HEK293T (cell line): ENCODE measurements around the gene SCAND1.
"Not testable (repeated sequence)": the region's sequence is repeated elsewhere in the genome, so short reads cannot be mapped to it uniquely, and the experiment has no call there.

Experiments used
- CTCF ChIA-PET: fragments of 350-600 bp; formaldehyde crosslinking; extraction: SDS; loops from one replicate; lab custom pipeline; 2021; ENCODE audit warnings: antibody characterized with exemption, inconsistent platforms; lab: Yijun Ruan, JAX
- POLR2A ChIA-PET: fragments of 350-600 bp; formaldehyde crosslinking; extraction: SDS; loops from one replicate; lab custom pipeline; 2020; ENCODE audit warnings: antibody characterized with exemption, inconsistent platforms; lab: Yijun Ruan, JAX
- DNase-seq: peaks from one replicate; pipeline ENCODE4 v3.0.0; 2012; ENCODE audit warnings: mixed read lengths; ENCODE audit errors: extremely low spot score
- ARNT ChIP-seq: fragments of 450-650 bp; IDR thresholded peaks from 2 replicates; pipeline ENCODE4 v1.6.1; 2017; ENCODE audit warnings: mild to moderate bottlenecking
- BHLHE40 ChIP-seq: fragments of 450-650 bp; IDR thresholded peaks from 2 replicates; pipeline ENCODE4 v1.6.1; 2016; ENCODE audit warnings: mild to moderate bottlenecking, moderate library complexity, borderline replicate concordance
- CTBP1 ChIP-seq: fragments of 450-650 bp; IDR thresholded peaks from 2 replicates; pipeline ENCODE4 v1.6.1; 2016; ENCODE audit warnings: borderline replicate concordance
- ELF4 ChIP-seq: fragments of 450-650 bp; IDR thresholded peaks from 2 replicates; pipeline ENCODE4 v1.6.1; 2017; ENCODE audit warnings: antibody characterized with exemption
- FOXA1 ChIP-seq: fragments of 450-650 bp; IDR thresholded peaks from 2 replicates; pipeline ENCODE4 v1.6.1; 2016; ENCODE audit warnings: mild to moderate bottlenecking
- FOXK2 ChIP-seq: fragments of 450-650 bp; IDR thresholded peaks from 2 replicates; pipeline ENCODE4 v1.6.1; 2016; ENCODE audit warnings: mild to moderate bottlenecking
- FOXM1 ChIP-seq: fragments of 450-650 bp; IDR thresholded peaks from 2 replicates; pipeline ENCODE4 v1.6.1; 2017; ENCODE audit warnings: mild to moderate bottlenecking, borderline replicate concordance
- HDGF ChIP-seq: fragments of 450-650 bp; IDR thresholded peaks from 2 replicates; pipeline ENCODE4 v1.6.1; 2017; ENCODE audit warnings: antibody characterized with exemption, borderline replicate concordance
- L3MBTL2 ChIP-seq: fragments of 450-650 bp; conservative IDR thresholded peaks from 2 replicates; pipeline ENCODE4 v1.6.1; 2016; ENCODE audit warnings: mild to moderate bottlenecking
- LEF1 ChIP-seq: fragments of 450-650 bp; IDR thresholded peaks from 2 replicates; pipeline ENCODE4 v1.6.1; 2017; ENCODE audit warnings: mild to moderate bottlenecking, borderline replicate concordance
- NFRKB ChIP-seq: fragments of 450-650 bp; IDR thresholded peaks from 2 replicates; pipeline ENCODE4 v1.6.1; 2016; ENCODE audit warnings: mild to moderate bottlenecking, moderate library complexity
- PKNOX1 ChIP-seq: fragments of 450-650 bp; IDR thresholded peaks from 2 replicates; pipeline ENCODE4 v1.6.1; 2016
- SP1 ChIP-seq: fragments of 450-650 bp; IDR thresholded peaks from 2 replicates; pipeline ENCODE4 v1.6.1; 2017
- SUZ12 ChIP-seq: fragments of 450-650 bp; IDR thresholded peaks from 2 replicates; pipeline ENCODE4 v1.6.1; 2016; ENCODE audit warnings: mild to moderate bottlenecking
- TARDBP ChIP-seq: fragments of 450-650 bp; IDR thresholded peaks from 2 replicates; pipeline ENCODE4 v1.6.1; 2016
- ZNF384 ChIP-seq: fragments of 450-650 bp; IDR thresholded peaks from 2 replicates; pipeline ENCODE4 v1.6.1; 2016

The SCAND1 gene

GRCh38 chr20:35954200-35954906 lies at the start of gene SCAND1:
Gene SCAND1, minus strand, starts transcription at chr20:35954502. Its CDS starts 218 bp downstream, at chr20:35954284.
- ChIA-PET CTCF (interaction anchor here (0.6 to 2.3 kb wide), 22 partner anchors 10 to 335 kb away, joined by 3 to 18 read pairs (median 4); partner anchors contain the start of genes CNBD2 and PHF20), POLR2A (interaction anchor here (0.6 to 2.6 kb wide), 42 partner anchors 8 to 1245 kb away, joined by 3 to 16 read pairs (median 4); partner anchors contain the start of genes AAR2, RBM39 and SPAG4)
- DNase-seq, result peak; percentile 95
- TF ChIP-seq PKNOX1 (peak; percentile 47; the same call in 1 of the 2 replicates), L3MBTL2 (peak; percentile 71), CTBP1 (peak; percentile 86), SUZ12 (no peak), FOXA1 (no peak), ELF4 (peak; percentile 81)

GRCh38 chr20:36004045-36004444 lies 49.7 kb upstream of the SCAND1 start:
- no peak for DNase-seq
- no peak for TF ChIP-seq FOXK2
- TF ChIP-seq SP1, result no peak
- TF ChIP-seq SUZ12, result no peak
- TF ChIP-seq FOXM1, result no peak
- TF ChIP-seq ZNF384, result no peak
- no peak for TF ChIP-seq L3MBTL2
- no peak for TF ChIP-seq BHLHE40
- TF ChIP-seq LEF1, result no peak
- no peak for TF ChIP-seq NFRKB
- TF ChIP-seq FOXA1, result no peak
- no peak for TF ChIP-seq CTBP1
- TF ChIP-seq HDGF, result no peak
- TF ChIP-seq TARDBP, result no peak
- no peak for TF ChIP-seq ARNT
- no peak for TF ChIP-seq PKNOX1
- TF ChIP-seq ELF4, result no peak
- ChIA-PET POLR2A (no interaction called here), CTCF (interaction anchor here (1.4 kb wide), 1 partner anchor 13 kb away, joined by 3 read pairs; no protein-coding TSS in a partner anchor)

GRCh38 chr20:36002855-36003254 lies 48.6 kb upstream of the SCAND1 start:
- ChIA-PET CTCF (interaction anchor here (1.0 to 1.4 kb wide), 2 partner anchors 12 to 136 kb away, joined by 3 to 6 read pairs; no protein-coding TSS in a partner anchor), POLR2A (no interaction called here)
- no peak for DNase-seq
- TF ChIP-seq FOXA1 (no peak), SUZ12 (no peak), CTBP1 (no peak), SP1 (no peak), NFRKB (no peak), ELF4 (no peak), HDGF (no peak), LEF1 (no peak), FOXK2 (no peak), ZNF384 (no peak), FOXM1 (no peak)

GRCh38 chr20:36001331-36001730 lies 47.0 kb upstream of the SCAND1 start:
- CTCF ChIA-PET, DNase-seq, POLR2A ChIA-PET: not testable (repeated sequence)

- CTCF ChIA-PET, result interaction anchor here (0.7 kb wide), 1 partner anchor 142 kb away, joined by 5 read pairs; no protein-coding TSS in a partner anchor
- DNase-seq, POLR2A ChIA-PET: not testable (repeated sequence)
Observed at GRCh38 chr20:35996492-35996891, 42.2 kb upstream of the SCAND1 start.

GRCh38 chr20:35994994-35995453 lies 40.7 kb upstream of the SCAND1 start:
- POLR2A ChIA-PET, result interaction anchor here (0.9 kb wide), 1 partner anchor 253 kb away, joined by 3 read pairs; the partner anchor contains the start of gene RBM39
- no peak for TF ChIP-seq FOXA1
- peak; percentile 52; the same call in 1 of the 2 replicates for TF ChIP-seq ZNF384
- TF ChIP-seq L3MBTL2, result no peak
- TF ChIP-seq BHLHE40, result no peak
- TF ChIP-seq CTBP1, result no peak
- TF ChIP-seq SUZ12, result no peak
- TF ChIP-seq SP1, result no peak
- no peak for TF ChIP-seq HDGF
- no peak for TF ChIP-seq FOXK2
- TF ChIP-seq PKNOX1, result peak; percentile 64
- no peak for TF ChIP-seq ARNT
- peak; percentile 78 for DNase-seq
- CTCF ChIA-PET, result interaction anchor here (0.5 to 1.9 kb wide), 5 partner anchors 29 to 1039 kb away, joined by 3 to 23 read pairs (median 3); partner anchors contain the start of genes GSS and MYH7B
